HEK293 (cell line): ENCODE data around the gene PDAP1.

Experiments used
- BCL11A ChIP-seq: fragments of 450-650 bp; formaldehyde crosslinking; IDR thresholded peaks from 2 replicates; pipeline ENCODE4 v1.5.1; 2016; ENCODE audit warnings: low read depth, missing biosample characterization, missing genetic modification characterization
- EGR2 ChIP-seq: fragments of 450-650 bp; formaldehyde crosslinking; IDR thresholded peaks from 2 replicates; pipeline ENCODE4 v1.5.1; 2016; ENCODE audit warnings: low read depth, missing biosample characterization, missing genetic modification characterization
- GLI4 ChIP-seq: fragments of 450-650 bp; formaldehyde crosslinking; IDR thresholded peaks from 2 replicates; pipeline ENCODE4 v1.5.1; 2016; ENCODE audit warnings: missing biosample characterization, missing genetic modification characterization
- IKZF3 ChIP-seq: fragments of 450-650 bp; IDR thresholded peaks from 2 replicates; pipeline ENCODE4 v1.5.0; 2018; ENCODE audit warnings: missing biosample characterization, mild to moderate bottlenecking, missing genetic modification characterization, moderate library complexity
- KLF7 ChIP-seq: fragments of 450-650 bp; formaldehyde crosslinking; IDR thresholded peaks from 2 replicates; pipeline ENCODE4 v1.5.1; 2016; ENCODE audit warnings: missing biosample characterization, missing genetic modification characterization, borderline replicate concordance
- MZF1 ChIP-seq: fragments of 450-650 bp; formaldehyde crosslinking; IDR thresholded peaks from 2 replicates; pipeline ENCODE4 v1.5.1; 2017; ENCODE audit warnings: missing biosample characterization, missing genetic modification characterization, borderline replicate concordance
- SETDB1 ChIP-seq: IDR thresholded peaks from one replicate; pipeline ENCODE4 v1.6.1; 2017; ENCODE audit warnings: mild to moderate bottlenecking, low read length, moderate library complexity, mixed read lengths; ENCODE audit not compliant: insufficient read length
- YY1 ChIP-seq: fragments of 450-650 bp; formaldehyde crosslinking; IDR thresholded peaks from 2 replicates; pipeline ENCODE4 v1.5.1; 2018; ENCODE audit warnings: missing biosample characterization, missing genetic modification characterization
- ZBTB20 ChIP-seq: fragments of 450-650 bp; formaldehyde crosslinking; IDR thresholded peaks from 2 replicates; pipeline ENCODE4 v1.5.1; 2016; ENCODE audit warnings: missing biosample characterization, missing genetic modification characterization
- ZBTB21 ChIP-seq: fragments of 450-650 bp; formaldehyde crosslinking; IDR thresholded peaks from 2 replicates; pipeline ENCODE4 v1.5.1; 2017; ENCODE audit warnings: missing biosample characterization, missing genetic modification characterization
- ZBTB48 ChIP-seq: fragments of 450-650 bp; formaldehyde crosslinking; IDR thresholded peaks from 2 replicates; pipeline ENCODE4 v1.5.1; 2016; ENCODE audit warnings: missing biosample characterization, missing genetic modification characterization
- ZBTB7A ChIP-seq: fragments of 450-650 bp; formaldehyde crosslinking; IDR thresholded peaks from 2 replicates; pipeline ENCODE4 v1.5.1; 2016; ENCODE audit warnings: low read depth, missing biosample characterization, missing genetic modification characterization
- ZFP37 ChIP-seq: fragments of 450-650 bp; formaldehyde crosslinking; IDR thresholded peaks from 2 replicates; pipeline ENCODE4 v1.5.1; 2016; ENCODE audit warnings: missing biosample characterization, missing genetic modification characterization
- ZNF155 ChIP-seq: fragments of 450-650 bp; formaldehyde crosslinking; IDR thresholded peaks from 2 replicates; pipeline ENCODE4 v1.5.1; 2016; ENCODE audit warnings: missing biosample characterization, missing genetic modification characterization
- ZNF169 ChIP-seq: fragments of 450-650 bp; formaldehyde crosslinking; IDR thresholded peaks from 2 replicates; pipeline ENCODE4 v1.5.1; 2016; ENCODE audit warnings: missing biosample characterization, missing genetic modification characterization
- ZNF202 ChIP-seq: fragments of 450-650 bp; formaldehyde crosslinking; IDR thresholded peaks from 2 replicates; pipeline ENCODE4 v1.5.1; 2016; ENCODE audit warnings: missing biosample characterization, missing genetic modification characterization, borderline replicate concordance
- ZNF24 ChIP-seq: fragments of 450-650 bp; formaldehyde crosslinking; IDR thresholded peaks from 2 replicates; pipeline ENCODE4 v1.5.1; 2016; ENCODE audit warnings: missing biosample characterization, missing genetic modification characterization
- ZNF280D ChIP-seq: fragments of 450-650 bp; formaldehyde crosslinking; IDR thresholded peaks from 2 replicates; pipeline ENCODE4 v1.5.1; 2016; ENCODE audit warnings: missing biosample characterization, missing genetic modification characterization
- ZNF302 ChIP-seq: fragments of 450-650 bp; formaldehyde crosslinking; IDR thresholded peaks from 2 replicates; pipeline ENCODE4 v1.5.1; 2016; ENCODE audit warnings: missing biosample characterization, missing genetic modification characterization, low read depth
- ZNF529 ChIP-seq: fragments of 450-650 bp; formaldehyde crosslinking; IDR thresholded peaks from 2 replicates; pipeline ENCODE4 v1.5.1; 2017; ENCODE audit warnings: missing genetic modification characterization, missing biosample characterization; ENCODE audit not compliant: insufficient replicate concordance
- ZNF596 ChIP-seq: fragments of 450-650 bp; IDR thresholded peaks from 2 replicates; pipeline ENCODE4 v1.5.0; 2018; ENCODE audit warnings: missing biosample characterization, mild to moderate bottlenecking, missing genetic modification characterization, moderate library complexity
- ZNF610 ChIP-seq: fragments of 450-650 bp; formaldehyde crosslinking; IDR thresholded peaks from 2 replicates; pipeline ENCODE4 v1.5.1; 2016; ENCODE audit warnings: missing biosample characterization, missing genetic modification characterization, borderline replicate concordance
- ZNF621 ChIP-seq: fragments of 450-650 bp; formaldehyde crosslinking; IDR thresholded peaks from 2 replicates; pipeline ENCODE4 v1.5.1; 2017; ENCODE audit warnings: missing biosample characterization, missing genetic modification characterization
- ZNF629 ChIP-seq: fragments of 450-650 bp; formaldehyde crosslinking; IDR thresholded peaks from 2 replicates; pipeline ENCODE4 v1.5.1; 2017; ENCODE audit warnings: missing biosample characterization, missing genetic modification characterization
- ZSCAN23 ChIP-seq: fragments of 450-650 bp; formaldehyde crosslinking; IDR thresholded peaks from 2 replicates; pipeline ENCODE4 v1.5.1; 2016; ENCODE audit warnings: missing biosample characterization, missing genetic modification characterization
- TF ChIP-seq, protein P1 (sequence below): fragments of 450-650 bp; formaldehyde crosslinking; IDR thresholded peaks from 2 replicates; pipeline ENCODE4 v1.5.1; 2016; ENCODE audit warnings: missing biosample characterization, missing genetic modification characterization
- TF ChIP-seq, protein P2 (sequence below): fragments of 450-650 bp; formaldehyde crosslinking; IDR thresholded peaks from 2 replicates; pipeline ENCODE4 v1.5.1; 2017; ENCODE audit warnings: missing biosample characterization, mild to moderate bottlenecking, missing genetic modification characterization, moderate library complexity
- TF ChIP-seq, protein P3 (sequence below): fragments of 450-650 bp; formaldehyde crosslinking; IDR thresholded peaks from 2 replicates; pipeline ENCODE4 v1.5.1; 2017; ENCODE audit warnings: missing biosample characterization, missing genetic modification characterization
- TF ChIP-seq, protein P4 (sequence below): fragments of 450-650 bp; formaldehyde crosslinking; IDR thresholded peaks from 2 replicates; pipeline ENCODE4 v1.5.1; 2016; ENCODE audit warnings: missing biosample characterization, missing genetic modification characterization, low read depth

Gene PDAP1

GRCh38 chr7:99438573-99439480, 30.4 kb upstream of the PDAP1 start, which contains the start of the genes CPSF4 and PTCD1 (continued):
- TF ChIP-seq ZNF529: no peak
- TF ChIP-seq ZNF610 (tag by site-specific recombination): 0 out of 2 replicates have a peak, but pooled peaks have one; percentile 30
- TF ChIP-seq ZNF621 (tag by site-specific recombination): no peak
- TF ChIP-seq, protein P1, sequence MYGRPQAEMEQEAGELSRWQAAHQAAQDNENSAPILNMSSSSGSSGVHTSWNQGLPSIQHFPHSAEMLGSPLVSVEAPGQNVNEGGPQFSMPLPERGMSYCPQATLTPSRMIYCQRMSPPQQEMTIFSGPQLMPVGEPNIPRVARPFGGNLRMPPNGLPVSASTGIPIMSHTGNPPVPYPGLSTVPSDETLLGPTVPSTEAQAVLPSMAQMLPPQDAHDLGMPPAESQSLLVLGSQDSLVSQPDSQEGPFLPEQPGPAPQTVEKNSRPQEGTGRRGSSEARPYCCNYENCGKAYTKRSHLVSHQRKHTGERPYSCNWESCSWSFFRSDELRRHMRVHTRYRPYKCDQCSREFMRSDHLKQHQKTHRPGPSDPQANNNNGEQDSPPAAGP (tag by site-specific recombination): no peak
- TF ChIP-seq EGR2 (tag by site-specific recombination): peak; percentile 53; the same call in 1 of the 2 replicates
- TF ChIP-seq ZNF596: peak; percentile 36; the same call in 1 of the 2 replicates
- TF ChIP-seq ZNF202 (tag by site-specific recombination): no peak
- TF ChIP-seq ZNF302 (tag by site-specific recombination): no peak
- TF ChIP-seq ZNF169 (tag by site-specific recombination): no peak
- peak; percentile 62 for TF ChIP-seq YY1 (tag by site-specific recombination)
- no peak for TF ChIP-seq ZNF155 (tag by site-specific recombination)
- no peak for TF ChIP-seq ZSCAN23
- peak; percentile 45; the same call in 1 of the 2 replicates for TF ChIP-seq ZNF629 (tag by site-specific recombination)
- TF ChIP-seq, protein P2, sequence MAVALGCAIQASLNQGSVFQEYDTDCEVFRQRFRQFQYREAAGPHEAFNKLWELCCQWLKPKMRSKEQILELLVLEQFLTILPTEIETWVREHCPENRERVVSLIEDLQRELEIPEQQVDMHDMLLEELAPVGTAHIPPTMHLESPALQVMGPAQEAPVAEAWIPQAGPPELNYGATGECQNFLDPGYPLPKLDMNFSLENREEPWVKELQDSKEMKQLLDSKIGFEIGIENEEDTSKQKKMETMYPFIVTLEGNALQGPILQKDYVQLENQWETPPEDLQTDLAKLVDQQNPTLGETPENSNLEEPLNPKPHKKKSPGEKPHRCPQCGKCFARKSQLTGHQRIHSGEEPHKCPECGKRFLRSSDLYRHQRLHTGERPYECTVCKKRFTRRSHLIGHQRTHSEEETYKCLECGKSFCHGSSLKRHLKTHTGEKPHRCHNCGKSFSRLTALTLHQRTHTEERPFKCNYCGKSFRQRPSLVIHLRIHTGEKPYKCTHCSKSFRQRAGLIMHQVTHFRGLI: 0 out of 2 replicates have a peak, but pooled peaks have one; percentile 46
- TF ChIP-seq, protein P3, sequence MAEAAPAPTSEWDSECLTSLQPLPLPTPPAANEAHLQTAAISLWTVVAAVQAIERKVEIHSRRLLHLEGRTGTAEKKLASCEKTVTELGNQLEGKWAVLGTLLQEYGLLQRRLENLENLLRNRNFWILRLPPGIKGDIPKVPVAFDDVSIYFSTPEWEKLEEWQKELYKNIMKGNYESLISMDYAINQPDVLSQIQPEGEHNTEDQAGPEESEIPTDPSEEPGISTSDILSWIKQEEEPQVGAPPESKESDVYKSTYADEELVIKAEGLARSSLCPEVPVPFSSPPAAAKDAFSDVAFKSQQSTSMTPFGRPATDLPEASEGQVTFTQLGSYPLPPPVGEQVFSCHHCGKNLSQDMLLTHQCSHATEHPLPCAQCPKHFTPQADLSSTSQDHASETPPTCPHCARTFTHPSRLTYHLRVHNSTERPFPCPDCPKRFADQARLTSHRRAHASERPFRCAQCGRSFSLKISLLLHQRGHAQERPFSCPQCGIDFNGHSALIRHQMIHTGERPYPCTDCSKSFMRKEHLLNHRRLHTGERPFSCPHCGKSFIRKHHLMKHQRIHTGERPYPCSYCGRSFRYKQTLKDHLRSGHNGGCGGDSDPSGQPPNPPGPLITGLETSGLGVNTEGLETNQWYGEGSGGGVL (tag by site-specific recombination): no peak
- TF ChIP-seq SETDB1: no peak
- TF ChIP-seq ZNF24 (tag by site-specific recombination): peak; percentile 17; the same call in 1 of the 2 replicates
- TF ChIP-seq KLF7: no peak
- peak; percentile 64 for TF ChIP-seq IKZF3 (tag by site-specific recombination)
- no peak for TF ChIP-seq ZBTB21
- TF ChIP-seq ZBTB48 (tag by site-specific recombination): no peak; the same call in 1 of the 2 replicates
- no peak for TF ChIP-seq ZNF280D (tag by site-specific recombination)
- TF ChIP-seq ZFP37 (tag by site-specific recombination): no peak
- TF ChIP-seq BCL11A: no peak
- TF ChIP-seq GLI4 (tag by site-specific recombination): peak; percentile 72; the same call in 1 of the 2 replicates
- peak; percentile 74; the same call in 1 of the 2 replicates for TF ChIP-seq ZBTB20 (tag by site-specific recombination)
- TF ChIP-seq, protein P4, sequence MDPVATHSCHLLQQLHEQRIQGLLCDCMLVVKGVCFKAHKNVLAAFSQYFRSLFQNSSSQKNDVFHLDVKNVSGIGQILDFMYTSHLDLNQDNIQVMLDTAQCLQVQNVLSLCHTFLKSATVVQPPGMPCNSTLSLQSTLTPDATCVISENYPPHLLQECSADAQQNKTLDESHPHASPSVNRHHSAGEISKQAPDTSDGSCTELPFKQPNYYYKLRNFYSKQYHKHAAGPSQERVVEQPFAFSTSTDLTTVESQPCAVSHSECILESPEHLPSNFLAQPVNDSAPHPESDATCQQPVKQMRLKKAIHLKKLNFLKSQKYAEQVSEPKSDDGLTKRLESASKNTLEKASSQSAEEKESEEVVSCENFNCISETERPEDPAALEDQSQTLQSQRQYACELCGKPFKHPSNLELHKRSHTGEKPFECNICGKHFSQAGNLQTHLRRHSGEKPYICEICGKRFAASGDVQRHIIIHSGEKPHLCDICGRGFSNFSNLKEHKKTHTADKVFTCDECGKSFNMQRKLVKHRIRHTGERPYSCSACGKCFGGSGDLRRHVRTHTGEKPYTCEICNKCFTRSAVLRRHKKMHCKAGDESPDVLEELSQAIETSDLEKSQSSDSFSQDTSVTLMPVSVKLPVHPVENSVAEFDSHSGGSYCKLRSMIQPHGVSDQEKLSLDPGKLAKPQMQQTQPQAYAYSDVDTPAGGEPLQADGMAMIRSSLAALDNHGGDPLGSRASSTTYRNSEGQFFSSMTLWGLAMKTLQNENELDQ (tag by site-specific recombination): no peak
- TF ChIP-seq ZBTB7A: 0 out of 2 replicates have a peak, but pooled peaks have one; percentile 14
- no peak for TF ChIP-seq MZF1
